ELR (cell line): ENCODE results near the gene KRTAP5-2.
A peak's percentile ranks its signal among the peaks of the same experiment; 100 is the strongest.

Experiments
- DNase-seq: peaks from one replicate; pipeline ENCODE4 v3.0.0-alpha.2; 2015; ENCODE audit warnings: low read depth

KRTAP5-2 gene

GRCh38 chr11:1567721-1568100 is 30.4 kb downstream of the KRTAP5-2 start:
- no peak for DNase-seq

DNA sequence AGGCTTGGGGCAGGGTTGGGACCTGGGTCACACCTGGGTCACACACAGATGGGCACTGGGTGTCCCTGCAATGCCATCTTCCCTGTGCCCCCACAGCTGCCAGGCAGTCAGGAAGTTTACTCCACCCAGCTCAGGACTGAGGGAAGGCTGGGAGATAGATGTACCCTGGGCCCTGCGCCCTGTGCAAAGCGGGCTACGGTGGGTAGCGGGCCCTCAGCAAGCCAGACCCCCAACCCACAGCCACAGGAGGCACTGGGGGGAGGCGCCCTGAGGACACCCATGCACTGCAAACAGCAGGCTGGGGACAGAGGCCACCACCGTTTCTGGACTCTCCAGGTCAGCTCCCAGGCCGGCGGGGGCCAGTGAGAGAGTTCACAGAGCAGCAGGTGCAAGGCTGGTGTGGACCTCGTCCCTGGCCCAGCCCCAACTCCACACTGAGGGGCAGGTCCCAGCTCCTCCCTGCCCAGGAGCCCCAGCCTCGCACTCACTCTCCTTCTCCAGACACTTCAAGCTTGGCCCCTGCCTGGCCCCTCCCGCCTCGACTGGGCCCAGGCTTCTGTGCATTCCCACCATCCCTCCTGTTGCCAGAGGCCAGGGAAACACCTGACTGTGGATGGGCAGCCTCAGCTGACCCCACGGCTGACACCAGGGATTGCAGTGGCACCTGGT is 30.9 kb downstream of the KRTAP5-2 start:
- no peak for DNase-seq

- no peak for DNase-seq
These were observed 31.6 kb downstream of the KRTAP5-2 start for GRCh38 chr11:1566381-1567051.

- no peak for DNase-seq
These were observed 32.2 kb downstream of the KRTAP5-2 start for GRCh38 chr11:1565904-1566247.

DNA sequence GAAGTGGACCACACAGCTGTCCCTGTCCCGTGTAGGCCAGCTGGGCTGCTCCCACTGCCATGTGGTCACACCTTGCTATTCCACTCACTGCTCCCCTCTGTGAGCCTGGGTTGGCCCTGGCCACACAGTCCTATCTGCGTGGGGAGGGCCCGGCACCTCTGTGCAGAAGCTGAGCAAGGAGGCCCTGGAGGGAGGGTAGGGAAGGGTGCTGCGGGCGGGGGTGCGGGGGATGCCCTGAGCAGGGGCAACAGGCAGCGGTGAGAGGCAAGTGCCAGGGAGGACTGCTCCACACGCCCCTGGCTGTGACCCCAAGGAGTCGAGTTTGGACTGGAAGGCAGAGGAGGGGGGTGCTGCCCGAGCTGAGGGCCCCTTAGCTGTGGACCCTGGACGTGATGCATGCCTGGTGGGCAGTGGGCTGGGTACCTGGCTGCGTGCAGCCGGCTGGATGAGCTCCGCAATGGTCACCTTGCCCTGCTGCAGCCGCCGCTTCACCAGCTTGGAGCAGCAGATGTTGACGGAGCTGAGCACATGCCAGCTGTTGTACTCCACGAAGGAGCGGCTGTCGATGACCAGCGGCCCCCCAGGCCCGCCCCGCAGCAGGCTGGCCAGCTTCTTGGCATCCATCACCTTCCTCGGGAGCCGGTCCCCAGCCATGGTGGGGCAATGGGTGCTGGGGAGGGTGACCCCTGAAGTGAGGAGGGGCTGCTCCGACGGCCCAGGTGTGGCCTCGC is 32.8 kb downstream of the KRTAP5-2 start:
- no peak for DNase-seq

DNA sequence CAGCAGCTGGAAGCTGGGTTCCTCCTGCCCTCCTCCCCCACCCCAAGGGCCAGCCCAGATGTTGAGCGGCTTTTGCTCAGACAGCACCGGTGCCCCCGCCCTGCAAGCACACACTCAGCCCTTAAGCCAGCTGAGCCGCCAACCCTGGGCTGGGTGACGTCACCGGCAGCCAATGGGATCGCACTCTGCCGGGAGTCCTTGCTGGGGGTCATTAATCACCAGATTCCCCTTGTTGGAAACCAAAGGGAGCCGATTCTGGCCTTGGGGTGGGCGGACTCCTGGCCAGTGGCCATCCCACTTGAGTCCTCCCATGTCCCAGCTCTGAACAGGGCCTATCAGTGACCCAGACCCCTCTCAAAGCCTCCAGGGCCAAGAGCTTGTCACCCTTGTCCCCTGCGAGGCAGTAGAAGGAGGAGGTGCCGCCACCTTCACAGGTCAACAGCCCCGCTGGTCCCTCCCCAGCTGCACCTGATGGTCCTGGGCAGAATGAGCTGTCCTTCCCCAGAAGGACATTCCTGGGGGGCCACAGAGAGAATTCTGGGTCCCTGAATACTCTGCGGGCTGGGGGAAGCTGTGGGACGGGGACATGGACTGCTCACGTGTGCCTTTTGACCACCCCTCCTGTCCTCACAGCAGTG is 33.4 kb downstream of the KRTAP5-2 start:
- DNase-seq: peak; percentile 83

DNA sequence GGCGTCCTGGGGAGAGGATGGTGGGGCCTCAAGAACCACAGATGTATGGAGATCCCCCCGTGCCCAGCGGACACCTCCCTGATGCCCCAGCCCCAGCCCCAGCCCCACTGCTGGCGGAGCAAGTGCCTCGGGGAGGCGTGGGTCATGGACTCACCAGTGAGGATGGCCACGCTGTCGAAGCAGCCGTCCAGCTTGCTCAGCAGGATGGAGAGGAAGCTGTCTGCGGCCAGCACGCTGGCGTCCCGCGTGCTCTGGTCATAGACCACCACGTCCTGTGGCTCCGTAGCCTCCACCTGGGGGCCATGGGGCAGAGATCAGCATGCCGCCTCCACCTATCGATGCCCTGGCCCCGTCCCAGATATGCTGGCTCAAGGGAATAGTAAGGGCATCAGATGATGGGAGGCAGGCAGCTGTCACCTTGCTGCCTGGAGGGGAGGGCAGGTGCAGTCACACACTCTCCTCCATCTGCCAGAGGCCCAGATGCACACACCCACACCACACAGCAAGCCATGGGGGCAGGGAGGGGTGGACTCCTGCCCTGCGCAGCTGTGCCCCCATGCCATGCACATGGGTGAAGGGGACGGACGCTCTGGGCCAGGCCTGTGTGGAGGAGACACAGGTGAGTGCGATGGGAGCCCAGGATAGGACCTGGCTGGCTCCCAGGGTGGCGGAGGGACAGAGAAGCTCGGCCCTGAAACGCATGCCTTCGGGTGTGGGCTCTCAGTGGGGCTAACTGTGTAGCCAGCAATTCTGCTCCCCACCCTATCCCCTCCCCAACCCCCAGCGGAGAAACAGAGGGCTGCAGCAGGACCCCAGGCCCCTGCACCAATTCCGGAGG is 34.2 kb downstream of the KRTAP5-2 start:
- no peak for DNase-seq

GRCh38 chr11:1563149-1563638 is 34.9 kb downstream of the KRTAP5-2 start:
- DNase-seq: no peak

DNA sequence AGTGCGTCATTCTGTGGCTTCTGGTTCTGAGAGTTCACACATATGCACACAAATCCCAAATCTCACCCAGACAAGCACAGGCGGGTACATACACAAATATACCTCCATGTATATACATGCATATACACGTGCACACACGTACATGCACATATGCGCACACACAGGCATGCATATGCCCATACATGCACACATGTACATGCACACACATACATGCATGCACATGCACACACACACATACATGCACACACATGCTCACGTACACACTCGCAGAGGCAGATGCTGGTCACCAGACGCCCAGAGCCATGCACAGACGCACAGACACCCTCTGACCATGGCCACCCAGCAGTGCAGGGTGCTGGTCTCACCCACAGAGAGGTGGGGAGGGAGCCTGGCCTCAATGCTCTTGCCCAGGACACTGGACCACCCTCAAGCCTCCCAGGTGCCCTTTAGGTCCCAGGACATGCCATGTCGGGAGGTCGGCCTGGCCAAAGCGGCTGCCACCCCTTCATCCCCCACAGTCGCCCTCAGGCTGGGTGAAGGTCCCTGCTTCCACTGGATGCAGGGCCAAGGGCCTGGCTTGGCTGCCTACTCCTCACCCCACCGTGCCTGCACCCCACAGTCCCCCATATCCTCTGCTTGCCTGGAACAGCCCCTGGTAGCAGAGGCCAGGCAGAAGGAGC is 35.5 kb downstream of the KRTAP5-2 start:
- DNase-seq: no peak

- DNase-seq: no peak
These were observed 36.1 kb downstream of the KRTAP5-2 start for GRCh38 chr11:1561955-1562354.

DNA sequence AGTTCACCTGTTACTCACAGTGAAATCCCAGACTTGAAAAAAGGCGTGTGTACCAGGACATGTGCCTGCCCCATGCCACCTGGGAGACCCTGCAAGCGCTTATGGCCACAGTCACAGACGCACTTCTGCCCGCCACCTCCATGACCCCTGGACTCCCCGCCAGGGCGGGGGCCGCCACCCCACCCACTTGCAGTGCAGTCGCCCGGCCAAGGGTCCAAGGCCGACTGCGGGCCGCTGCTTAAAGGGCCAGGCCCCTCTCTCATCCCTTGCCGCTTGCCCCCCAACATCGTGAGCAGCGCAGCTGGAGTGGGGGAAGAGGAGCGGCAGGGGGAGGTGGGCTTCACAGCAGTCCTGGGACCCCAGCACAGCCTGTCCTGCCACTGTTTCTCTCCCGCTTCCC is 36.8 kb downstream of the KRTAP5-2 start:
- DNase-seq: no peak

- DNase-seq: no peak
These were observed 37.3 kb downstream of the KRTAP5-2 start for GRCh38 chr11:1560649-1561251.

DNA sequence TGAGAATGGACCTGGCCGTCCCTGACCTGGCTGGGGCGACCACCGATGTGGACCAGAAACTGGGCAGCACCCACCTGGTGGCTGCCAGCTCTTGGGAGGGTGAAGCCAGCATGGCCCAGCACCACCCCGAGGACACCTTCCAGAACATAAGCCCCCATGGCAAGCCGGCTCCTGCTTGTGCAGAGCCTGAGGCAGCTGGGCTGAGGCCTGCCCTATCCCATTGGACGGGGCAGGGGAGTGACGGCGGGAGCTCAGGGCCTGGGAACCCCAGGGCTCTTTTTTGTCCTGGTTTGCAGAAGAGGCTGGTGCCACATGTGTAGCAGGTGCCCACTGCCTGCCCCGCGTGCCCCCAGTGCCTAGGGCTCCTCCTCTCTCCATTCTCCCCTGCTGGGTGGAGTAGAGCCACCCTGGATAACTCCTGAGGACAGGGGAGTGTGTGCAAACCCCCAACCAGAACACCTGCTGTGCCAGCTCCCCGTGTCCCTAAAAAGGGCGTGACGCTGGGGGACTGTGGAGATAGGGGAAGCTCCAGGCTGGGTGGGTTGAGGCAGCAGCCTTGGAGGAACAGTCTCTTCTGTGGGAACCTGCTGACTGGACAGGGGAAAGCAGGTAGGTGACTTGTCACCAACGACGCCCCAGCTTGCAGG is 38.0 kb downstream of the KRTAP5-2 start:
- DNase-seq: no peak

GRCh38 chr11:1559111-1559951 is 38.8 kb downstream of the KRTAP5-2 start:
- DNase-seq: peak; percentile 48

DNA sequence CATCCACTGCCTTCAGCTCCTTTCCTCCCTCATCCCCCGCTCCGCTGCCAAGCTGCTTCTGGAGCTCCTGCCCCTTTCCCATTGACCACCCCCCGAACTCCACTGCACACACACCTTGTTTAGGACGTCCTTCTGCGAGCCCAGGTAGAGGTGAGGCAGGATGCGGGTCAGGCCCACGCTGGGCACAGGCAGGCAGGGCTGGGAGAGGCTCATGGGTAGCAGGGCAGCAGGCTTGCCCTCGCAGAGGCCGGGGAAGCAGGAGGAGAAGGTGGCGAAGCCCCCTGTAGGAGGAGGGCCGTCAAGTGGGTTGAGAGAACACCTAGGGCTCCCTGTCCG is 39.4 kb downstream of the KRTAP5-2 start:
- DNase-seq: no peak

- DNase-seq: peak; percentile 52
These were observed 40.0 kb downstream of the KRTAP5-2 start for GRCh38 chr11:1557904-1558774.

- DNase-seq: no peak
These were observed 40.8 kb downstream of the KRTAP5-2 start for GRCh38 chr11:1557051-1557884.
